Measurements from ENCODE around the gene HEBP1.

HEBP1 gene

DNA sequence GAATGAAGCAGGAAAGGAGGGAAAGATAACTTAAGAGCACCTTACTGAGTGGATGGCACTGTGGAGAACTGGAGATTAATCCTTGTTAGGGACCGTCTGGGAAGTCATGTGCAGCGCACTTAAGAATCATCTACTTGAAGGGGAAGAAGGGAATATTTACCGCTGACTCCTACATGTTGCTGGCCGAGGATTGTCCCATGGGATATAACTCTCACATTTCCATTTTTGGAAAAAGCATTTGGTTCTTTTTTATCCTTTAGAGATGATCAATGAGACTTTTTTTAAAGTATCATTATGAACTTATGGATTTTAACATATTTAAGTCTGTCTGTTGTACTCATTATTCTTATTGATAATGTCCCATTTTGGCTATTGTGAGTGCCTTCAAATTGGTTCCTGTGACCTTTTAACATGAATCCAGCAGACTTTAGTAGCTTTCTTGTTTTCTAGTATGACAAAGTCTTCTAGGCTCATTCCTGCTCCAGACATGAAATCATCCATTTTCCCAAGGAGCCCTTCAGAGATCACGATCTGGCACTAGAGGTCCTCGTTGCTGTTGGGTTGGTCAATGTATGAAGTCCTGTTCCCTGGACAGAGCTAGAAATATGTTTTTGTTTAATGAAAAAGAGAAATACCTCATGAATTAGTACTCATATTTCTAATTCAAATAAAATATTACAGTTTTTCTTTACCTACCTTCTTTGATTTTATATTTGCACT lies 23.9 kb upstream of the HEBP1 start:
- DNase-seq: peak; percentile 6

DNA sequence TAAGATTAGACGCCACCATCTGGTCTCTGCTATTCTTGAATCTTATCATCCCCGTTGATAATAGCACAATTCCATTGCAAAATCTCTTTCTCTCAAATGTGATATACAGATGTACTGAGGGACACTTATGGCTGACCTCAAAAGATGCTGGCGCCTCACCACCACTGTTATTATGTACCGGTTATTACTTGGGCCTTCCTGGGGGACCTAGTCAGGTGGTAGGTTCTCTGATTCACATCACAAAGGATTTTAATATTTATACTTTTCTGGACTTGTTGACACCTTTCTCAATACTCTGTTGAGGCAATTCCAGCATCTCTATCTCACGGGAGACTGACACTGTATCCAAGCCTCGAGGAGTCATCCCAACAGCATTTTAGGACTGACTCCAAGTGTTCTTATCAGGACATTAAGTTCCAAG lies 22.8 kb upstream of the HEBP1 start:
- no peak for DNase-seq

DNA sequence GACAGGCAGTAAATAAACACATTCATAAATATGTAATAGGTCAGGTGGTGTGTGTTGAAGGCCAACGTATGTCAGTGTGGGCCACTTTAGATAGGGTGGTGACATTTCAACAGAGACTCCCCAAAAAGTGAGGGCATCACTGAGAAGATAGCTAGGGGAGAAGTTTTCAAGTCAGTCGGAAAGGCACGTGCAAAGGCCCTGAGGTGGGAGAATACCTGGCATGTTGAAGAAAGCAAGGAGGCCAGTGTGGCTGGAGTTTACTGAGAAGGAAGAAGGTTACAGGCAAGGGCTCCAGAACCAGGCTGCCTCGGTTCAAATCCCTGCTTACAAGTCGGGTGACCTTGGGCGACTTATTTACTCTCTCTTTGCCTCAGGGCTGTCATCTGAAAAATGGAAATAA lies 11.0 kb upstream of the HEBP1 start:
- DNase-seq: no peak

DNA sequence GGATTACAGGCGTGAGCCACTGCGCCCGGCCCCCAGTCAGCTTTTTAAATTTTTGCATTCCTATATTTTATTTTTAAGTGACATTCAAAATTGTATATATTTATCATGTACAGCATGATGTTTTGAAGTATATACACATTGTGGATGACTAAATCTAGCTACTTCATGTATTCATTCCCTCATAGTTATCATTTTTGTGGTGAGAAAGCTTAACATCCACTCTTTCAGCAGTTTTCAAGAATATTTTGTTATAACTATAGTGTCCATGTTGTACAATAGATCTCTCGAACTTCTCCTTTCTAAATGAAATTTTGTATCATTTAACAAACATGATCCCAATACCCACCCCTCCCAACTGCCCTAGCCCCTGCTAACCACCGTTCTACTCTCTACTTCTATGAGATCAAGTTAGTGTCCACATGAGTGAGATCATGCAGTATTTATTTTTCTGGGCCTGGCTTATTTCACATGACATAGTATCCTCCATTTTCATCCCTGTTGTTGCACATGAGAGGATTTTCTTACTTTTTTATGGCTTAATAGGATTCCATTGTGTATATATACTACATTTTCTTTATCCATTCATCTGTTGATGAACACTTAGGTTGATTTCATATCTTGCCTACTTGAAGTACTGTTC lies 8.8 kb upstream of the HEBP1 start:
- DNase-seq: no peak

DNA sequence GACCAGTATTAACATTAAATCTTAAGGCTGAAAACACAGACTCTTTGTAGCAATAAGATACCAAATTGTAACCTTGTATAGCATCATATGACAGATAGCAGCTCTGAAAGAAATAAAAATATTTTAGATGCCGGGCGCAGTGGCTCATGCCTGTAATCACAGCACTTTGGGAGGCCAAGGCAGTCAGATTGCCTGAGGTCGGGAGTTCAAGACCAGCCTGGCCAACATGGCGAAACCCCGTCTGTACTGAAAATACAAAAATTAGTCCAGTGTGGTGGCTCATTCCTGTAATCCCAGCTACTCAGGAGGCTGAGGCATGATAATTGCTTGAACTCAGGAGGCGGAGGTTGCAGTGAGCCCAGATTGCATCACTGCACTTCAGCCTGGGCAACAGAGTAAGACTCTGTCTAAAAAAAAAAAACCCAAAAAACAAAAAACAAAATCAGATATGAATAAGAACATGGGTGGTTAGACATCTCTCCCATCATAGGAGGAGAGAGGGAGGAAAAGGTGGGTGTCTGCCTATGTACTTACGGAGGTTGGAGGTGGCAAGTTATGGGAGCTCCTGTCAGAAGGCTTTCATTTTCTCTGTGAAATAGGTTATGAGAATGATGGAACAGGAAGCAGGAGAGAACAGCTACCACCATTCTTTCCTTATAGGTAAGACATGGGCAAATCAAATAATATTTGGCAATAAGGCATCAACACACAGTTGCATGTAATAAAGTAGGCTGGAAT lies 7.6 kb upstream of the HEBP1 start:
- DNase-seq: no peak

DNA sequence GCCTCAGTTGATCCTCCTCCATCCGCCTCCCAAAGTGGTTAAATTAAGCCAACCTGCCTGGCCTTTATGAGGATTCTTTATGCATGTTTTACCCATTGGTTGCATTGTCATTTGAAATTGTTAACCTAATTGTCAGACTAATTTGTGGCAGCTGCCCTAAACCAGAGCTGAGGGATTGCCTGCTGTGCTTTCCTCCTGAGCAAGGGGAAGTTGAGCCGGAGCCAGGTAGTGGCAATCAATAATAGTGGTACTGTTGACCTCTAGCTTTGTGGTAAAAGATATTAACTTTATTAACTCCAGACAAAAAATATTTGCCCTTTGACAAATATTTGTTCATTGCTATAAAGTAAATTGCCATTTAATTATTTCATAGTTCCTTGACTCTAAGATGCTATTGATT lies 5.6 kb upstream of the HEBP1 start:
- DNase-seq: no peak

DNA sequence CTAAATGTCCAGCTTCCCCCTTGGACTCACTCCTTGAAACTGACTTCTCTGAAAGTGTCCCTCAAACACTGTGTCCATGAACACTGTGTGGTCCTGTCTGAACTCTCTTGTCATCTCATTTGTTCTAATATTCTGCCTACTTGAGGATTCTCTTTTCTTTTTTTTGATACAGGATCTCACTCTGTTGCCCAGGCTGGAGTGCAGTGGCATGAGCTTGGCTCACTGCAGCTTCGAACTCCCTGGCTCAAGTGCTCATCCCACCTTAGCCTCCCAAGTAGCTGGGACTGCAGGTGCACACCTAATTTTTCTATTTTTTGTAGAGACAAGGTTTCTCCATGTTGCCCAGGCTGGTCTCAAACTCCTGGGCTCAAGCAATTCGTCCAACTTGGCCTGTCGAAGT lies 4.9 kb upstream of the HEBP1 start:
- no peak for DNase-seq

DNA sequence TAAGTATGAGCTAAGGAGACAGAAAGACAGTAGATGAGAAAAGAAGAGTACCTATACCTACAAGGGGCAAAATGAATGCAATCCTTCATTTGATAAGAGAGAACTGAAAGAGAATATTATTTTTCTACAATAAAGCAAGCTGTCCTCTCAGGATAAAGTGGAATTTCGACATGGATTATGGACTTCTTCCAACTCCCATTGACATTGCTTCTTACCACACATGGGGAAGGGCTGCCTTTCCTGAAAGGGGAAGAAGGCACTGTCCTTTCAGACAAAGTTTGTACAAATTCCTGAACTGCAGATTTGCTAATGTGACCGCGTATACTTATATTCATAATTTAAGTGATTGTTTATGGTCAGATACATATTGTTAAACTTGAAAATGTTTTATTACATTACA lies 4.3 kb upstream of the HEBP1 start:
- no peak for DNase-seq

DNA sequence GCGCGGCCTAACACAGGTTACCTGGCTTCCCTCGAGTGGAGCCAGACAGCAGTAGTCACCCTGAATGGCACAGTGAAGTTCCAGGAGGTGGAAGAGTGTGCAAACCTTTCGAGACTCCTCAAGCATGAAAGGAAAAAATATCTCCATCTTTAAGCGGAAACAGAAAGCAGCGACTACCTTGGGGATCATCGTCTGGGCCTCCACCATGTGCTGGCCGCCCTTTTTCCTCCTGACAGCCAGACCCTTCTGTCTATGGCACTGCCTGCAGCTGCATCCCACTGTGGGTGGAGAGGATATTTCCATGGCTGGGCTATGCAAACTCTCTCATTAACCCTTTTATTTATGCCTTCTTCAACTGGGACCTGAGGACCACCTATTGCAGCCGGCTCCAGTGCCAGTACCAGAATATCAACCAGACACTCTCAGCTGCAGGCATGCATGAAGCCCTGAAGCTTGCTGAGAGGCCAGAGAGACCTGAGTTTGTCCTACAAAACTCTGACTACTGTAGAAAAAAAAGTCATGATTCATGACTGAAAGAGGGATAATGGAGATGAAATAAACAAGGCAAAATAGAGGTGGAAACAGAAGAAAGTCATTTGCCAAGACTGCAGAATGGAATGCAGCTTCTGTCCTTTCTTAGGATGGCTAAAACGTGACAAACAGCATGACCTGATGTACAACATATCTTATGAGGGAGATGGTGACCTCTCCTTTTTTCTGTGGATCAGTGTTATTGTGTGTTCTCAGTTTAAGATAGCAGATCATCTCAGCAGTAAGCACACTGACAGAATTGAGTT lies 2.4 kb upstream of the HEBP1 start:
- no peak for DNase-seq

DNA sequence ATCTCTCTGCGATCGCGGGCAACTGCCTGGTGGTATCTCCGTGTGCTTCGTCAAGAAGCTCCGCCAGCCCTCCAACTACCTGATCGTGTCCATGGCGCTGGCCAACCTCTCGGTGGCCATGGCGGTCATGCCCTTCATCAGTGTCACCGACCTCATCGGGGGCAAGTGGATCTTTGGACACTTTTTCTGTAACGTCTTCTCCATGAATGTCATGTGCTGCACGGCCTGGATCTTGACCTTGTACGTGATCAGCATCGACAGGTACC lies 1.6 kb upstream of the HEBP1 start:
- no peak for DNase-seq

DNA sequence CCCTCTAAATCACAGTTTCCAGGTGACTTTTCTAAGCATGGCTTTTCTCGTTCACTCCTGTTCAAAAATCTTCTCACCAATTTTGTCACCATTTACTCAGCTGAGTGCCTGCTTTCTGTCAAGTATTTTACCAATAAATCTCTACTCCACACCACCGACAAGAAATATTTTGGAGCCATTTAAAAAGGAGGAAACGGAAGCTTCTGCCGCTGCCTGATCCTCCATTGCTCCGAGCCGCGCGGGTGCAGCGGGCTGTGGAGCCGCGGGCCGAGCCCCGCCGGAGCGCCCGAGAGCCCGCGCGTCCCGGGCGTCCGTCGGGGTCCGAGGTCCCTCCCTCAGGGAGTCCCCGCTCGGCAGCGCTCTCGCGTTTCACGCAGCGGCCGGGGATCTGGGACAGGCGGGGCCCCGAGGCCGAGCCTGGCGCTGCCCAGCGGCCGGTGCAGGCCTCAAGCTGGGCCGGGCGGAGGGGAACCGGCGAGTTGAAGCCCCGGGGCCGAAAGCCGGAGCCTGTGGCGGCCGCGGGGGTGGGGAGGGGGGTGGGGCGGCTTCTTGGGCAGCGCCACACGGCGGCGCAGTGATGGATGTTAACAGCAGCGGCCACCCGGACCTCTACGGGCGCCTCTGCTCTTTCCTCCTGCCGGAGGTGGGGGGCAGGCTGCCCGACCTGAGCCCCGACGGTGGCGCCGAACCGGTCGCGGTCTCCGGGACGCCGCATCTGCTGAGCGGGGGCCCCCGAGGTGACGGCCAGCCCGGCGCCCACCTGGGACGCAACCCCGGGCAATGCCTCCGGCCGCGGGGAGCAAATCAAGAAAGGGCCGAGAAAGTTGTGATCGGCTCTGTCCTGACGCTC lies 1.1 kb upstream of the HEBP1 start:
- peak; percentile 31 for DNase-seq

DNA sequence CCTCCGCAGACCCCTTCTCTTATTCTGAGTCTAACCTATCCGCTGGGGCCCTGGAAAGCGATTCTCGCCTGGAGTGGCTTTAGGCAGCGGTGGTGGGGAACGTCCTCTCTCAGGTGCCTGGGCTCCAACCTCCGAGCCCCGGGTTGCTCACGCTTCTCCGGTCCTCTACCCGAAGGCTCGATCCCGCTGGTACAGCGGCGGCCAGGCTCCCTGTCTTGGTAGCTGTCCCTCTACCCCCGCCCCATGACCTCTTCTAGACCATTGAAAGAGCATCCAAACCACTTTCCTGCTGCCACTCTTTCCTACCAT lies 505 bp upstream of the HEBP1 start:
- DNase-seq: no peak

DNA sequence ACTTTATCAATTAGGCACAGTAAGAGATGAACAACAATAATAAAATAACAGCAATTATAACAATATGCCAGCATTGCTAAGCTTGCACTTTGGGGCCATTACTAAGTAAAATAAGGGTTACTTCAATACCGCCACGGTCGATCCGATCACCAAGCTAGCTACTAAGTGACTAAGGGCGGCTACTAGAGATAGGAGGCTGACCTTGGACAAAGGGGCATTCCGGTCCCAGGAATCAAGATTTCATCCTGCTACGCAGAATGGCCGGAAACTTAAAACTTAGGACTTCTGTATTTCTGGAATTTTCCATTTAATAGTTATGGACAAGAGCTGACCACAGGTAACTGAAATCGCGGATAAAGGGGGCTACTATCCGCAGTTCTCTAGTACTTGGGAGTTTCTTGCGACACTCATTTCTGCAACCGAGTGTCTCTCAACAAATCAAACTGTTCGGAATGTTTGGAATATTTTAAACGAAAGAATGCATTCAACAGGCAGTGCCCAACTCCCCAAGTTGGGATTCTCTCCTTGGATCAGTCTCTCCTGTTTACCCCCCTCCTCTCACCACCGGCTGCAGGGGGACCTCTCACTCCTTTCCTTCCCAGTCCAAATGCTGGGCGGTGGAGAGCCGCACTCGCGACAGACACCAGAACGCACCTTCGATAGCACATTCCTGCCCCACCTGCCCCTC lies 650 bp downstream of the HEBP1 start:
- DNase-seq: no peak

DNA sequence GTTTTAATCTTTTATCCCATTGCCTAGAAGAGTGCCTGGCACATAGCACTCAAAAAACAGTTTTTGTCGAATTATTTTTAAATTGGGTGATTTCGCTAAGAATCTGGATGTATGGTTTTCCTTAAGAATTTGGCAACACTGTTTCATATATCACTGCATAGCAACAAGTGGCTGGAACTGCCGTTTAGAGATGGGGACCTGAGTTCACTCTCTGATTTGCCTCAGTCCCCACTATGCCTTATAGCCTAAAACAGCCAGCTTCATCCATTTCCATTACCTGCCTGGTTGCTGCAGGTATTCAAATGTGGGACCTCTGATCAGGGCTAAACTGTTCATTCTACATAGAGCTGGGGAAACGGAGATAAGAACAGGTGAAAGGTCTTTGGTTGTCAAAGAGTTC lies 1.8 kb downstream of the HEBP1 start:
- DNase-seq: no peak

DNA sequence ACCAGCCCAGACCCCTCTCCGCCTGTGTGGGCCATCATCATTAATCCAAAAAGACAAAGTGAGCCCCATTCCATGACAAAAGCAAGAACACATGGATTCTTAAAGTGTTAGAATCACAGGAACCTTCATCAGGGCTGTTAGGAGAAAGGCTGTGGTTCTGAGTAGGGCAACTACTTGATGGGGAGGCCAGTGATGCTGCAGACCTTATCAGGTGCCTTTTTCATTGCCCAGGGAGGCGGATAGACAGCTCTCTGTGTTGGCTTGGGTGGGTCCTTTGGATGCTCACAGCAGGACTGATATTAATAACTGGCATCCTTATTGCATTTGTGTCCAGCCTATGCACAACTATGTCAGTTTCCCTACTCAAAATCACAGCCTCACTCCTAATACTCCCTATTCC lies 2.3 kb downstream of the HEBP1 start:
- no peak for DNase-seq

DNA sequence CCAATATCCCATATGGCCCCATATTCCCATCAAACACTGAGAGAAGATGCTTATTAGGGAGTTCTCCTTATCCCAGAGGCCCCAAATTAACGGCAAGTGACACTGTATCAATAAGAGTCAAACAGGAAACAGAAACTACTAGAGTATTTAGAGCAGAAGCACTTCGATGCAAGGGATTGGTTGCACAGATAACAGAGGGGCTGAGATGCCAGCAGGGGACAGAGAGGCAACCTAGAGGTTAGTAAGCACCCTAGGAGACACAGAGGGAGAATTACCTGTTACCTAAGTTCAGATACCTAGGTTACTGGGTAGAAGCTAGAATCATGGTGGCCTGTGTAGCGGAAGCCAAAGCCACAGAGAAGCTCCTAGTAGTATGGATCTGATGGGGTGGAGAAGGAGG lies 2.9 kb downstream of the HEBP1 start:
- DNase-seq: no peak

DNA sequence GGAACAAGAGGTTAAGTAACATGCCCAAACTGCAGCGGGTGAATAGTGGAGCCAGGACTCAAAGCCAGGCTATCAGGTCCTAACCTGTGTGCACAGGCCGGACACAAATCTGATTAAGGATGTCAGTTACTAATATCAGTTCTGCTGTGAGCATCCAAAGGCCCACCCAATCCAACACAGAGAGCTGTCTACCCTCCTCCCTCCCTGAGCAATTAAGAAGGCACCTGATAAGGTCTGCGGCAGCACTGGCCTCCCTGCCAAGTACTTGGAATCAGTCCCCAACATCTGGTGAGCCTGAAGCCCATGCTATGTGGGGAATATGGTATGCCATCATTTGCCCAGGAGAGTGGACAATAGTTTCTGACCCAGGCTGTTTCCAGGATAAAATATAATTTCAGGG lies 3.9 kb downstream of the HEBP1 start:
- DNase-seq: no peak

DNA sequence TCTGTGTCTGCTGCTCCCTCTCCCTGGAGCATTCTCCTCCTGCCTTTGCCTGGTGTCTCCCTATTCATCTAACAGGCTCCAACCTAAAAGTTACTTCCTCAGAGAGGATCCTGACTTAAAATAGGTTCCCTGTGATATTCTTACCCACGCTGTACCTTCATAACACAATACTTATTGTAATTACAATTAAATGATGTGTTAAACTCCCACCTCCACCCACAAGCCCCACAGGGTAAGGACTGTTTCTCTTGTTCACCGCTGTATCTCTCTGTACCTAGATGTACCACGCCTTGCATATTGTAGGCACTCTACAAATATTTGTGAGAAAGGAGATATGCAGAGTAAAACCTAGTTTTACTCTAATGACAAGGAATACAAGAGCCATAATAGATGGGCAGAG lies 5.0 kb downstream of the HEBP1 start:
- no peak for DNase-seq

DNA sequence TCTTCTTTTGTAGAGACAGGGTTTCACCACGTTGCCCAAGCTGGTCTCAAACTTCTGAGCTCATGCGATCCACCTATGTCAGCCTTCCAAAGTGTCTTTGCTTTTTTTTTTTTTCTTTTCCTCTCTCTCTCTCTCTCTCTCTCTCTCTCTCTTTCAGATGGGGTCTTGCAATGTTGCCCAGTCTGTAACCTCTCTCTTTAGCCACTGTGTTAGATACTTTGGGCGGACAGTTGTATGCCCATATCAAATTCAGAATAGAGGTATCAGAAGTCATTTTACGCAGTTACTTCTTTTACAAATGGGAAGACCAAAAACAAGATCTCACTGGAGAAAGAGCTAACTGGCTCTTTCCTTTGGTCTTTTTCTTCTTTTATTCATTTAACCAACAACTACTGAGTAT lies 6.7 kb downstream of the HEBP1 start:
- DNase-seq: no peak

DNA sequence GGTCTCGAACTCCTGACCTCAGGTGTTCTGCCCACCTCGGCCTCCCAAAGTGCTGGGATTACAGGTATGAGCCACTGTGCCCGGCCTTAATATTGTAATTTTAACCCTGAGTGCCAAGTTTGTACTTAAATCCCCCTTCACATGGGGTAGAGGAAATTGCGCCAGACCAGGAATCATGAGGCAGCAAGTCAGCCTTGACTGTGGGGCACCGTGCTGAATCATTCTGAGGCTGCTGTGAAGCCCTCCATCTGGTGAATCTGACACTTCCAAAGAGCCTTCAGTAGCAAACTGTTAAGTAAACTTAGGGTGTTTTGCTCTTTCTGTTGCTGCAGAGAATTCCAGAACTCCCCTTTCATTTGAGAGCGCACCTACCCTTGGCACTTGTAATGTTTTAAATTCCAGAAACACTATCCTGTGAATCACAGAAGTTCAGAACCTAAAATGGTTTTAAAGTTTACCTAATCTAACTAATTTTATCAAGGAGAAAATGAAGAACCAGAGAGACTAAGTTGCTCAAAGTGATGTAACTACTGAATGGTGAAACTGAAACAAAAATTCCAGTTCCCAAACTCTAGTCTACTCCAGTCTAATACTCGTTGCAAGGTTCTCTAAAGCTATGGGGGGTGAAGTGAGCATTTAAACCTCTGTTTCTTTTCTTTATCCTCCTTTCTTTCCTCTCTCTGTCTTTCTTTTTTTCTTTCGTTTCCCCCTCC lies 7.5 kb downstream of the HEBP1 start:
- no peak for DNase-seq

DNA sequence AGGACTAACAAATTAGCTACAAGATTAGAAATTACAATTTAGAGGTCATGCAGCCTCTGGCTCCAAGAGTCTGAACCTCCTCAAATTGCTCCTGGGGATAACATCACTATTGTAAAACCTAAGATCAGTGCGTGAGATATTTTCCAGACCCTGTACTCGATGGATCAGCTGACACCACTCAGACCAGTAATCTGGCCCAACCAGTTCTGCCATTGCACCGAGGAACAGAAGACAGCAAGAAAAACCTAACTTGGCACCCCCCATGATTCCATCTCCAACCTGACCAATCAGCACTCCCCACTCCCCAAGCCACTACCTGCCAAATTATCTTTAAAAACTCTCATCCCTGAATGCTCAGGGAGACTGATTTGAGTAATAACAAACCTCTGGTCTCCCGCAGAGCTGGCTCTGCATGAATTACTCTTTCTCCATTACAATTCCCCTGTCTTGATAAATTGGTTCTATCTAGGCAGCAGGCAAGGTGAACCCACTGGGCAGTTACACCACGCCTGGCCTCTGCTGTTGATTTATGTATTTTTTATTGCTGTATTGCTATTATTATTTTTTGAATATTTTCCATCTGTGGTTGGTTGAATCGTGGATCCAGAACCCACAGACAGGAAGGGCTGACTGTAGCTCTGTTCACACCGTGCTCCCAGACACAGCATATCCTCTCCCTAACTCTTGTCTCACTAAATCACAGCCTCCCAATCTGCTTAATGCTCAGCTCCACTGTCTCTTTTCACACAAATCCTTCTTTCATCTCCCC lies 9.2 kb downstream of the HEBP1 start:
- no peak for DNase-seq
